ENCODE data around the gene HES5.

The HES5 gene

DNA sequence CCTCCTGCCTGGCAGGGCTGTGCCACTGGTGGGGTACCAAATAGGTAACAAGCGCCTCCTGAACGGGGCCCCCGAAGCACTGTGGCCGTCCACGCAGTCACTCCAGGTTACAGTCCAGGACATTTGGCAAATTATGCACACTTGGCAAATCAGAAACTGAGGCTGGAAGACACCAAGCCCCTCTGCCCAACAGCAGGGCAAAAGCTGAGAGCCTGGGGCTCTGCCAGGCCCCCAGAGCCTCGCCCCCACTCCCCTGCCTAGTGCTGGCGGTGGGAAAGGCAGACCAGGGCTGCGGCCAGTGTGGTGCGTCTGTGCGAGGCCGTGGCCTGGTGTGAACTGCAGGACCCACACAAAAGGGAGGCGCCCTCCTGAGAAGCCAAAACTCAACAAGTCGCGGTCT lies 13.1 kb downstream of the HES5 start:
- TF ChIP-seq CEBPB (IDR thresholded peaks at IDR 0.05), result no peak
- TF ChIP-seq TEAD4 (IDR thresholded peaks at IDR 0.05), result no peak
- no peak for TF ChIP-seq NFIC (IDR thresholded peaks at IDR 0.05)
- TF ChIP-seq RAD21 (IDR thresholded peaks at IDR 0.05; ENCODE audit: low read depth), result no peak
- TF ChIP-seq, protein P1, sequence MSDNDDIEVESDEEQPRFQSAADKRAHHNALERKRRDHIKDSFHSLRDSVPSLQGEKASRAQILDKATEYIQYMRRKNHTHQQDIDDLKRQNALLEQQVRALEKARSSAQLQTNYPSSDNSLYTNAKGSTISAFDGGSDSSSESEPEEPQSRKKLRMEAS (IDR thresholded peaks at IDR 0.05), result no peak
- TF ChIP-seq, protein P2, sequence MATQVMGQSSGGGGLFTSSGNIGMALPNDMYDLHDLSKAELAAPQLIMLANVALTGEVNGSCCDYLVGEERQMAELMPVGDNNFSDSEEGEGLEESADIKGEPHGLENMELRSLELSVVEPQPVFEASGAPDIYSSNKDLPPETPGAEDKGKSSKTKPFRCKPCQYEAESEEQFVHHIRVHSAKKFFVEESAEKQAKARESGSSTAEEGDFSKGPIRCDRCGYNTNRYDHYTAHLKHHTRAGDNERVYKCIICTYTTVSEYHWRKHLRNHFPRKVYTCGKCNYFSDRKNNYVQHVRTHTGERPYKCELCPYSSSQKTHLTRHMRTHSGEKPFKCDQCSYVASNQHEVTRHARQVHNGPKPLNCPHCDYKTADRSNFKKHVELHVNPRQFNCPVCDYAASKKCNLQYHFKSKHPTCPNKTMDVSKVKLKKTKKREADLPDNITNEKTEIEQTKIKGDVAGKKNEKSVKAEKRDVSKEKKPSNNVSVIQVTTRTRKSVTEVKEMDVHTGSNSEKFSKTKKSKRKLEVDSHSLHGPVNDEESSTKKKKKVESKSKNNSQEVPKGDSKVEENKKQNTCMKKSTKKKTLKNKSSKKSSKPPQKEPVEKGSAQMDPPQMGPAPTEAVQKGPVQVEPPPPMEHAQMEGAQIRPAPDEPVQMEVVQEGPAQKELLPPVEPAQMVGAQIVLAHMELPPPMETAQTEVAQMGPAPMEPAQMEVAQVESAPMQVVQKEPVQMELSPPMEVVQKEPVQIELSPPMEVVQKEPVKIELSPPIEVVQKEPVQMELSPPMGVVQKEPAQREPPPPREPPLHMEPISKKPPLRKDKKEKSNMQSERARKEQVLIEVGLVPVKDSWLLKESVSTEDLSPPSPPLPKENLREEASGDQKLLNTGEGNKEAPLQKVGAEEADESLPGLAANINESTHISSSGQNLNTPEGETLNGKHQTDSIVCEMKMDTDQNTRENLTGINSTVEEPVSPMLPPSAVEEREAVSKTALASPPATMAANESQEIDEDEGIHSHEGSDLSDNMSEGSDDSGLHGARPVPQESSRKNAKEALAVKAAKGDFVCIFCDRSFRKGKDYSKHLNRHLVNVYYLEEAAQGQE (IDR thresholded peaks at IDR 0.05; ENCODE audit: low read depth), result no peak
- no peak for TF ChIP-seq EGR1 (IDR thresholded peaks at IDR 0.05)
- no peak for TF ChIP-seq FOXM1 (IDR thresholded peaks at IDR 0.05; ENCODE audit: borderline replicate concordance, low read depth)
- TF ChIP-seq, protein P3, sequence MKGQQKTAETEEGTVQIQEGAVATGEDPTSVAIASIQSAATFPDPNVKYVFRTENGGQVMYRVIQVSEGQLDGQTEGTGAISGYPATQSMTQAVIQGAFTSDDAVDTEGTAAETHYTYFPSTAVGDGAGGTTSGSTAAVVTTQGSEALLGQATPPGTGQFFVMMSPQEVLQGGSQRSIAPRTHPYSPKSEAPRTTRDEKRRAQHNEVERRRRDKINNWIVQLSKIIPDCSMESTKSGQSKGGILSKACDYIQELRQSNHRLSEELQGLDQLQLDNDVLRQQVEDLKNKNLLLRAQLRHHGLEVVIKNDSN (IDR thresholded peaks at IDR 0.05), result no peak
- no peak for TF ChIP-seq TCF12 (IDR thresholded peaks at IDR 0.05; ENCODE audit: low read depth)
- no peak for TF ChIP-seq ZBTB7A (IDR thresholded peaks at IDR 0.05; ENCODE audit: low read depth)
- TF ChIP-seq YY1 (IDR thresholded peaks at IDR 0.05; ENCODE audit: low read depth), result no peak
- TF ChIP-seq EP300 (IDR thresholded peaks at IDR 0.05; ENCODE audit: borderline replicate concordance), result no peak
- no peak for TF ChIP-seq TAF1 (IDR thresholded peaks at IDR 0.05; ENCODE audit: low read depth)
- TF ChIP-seq CREB1 (IDR thresholded peaks at IDR 0.05; ENCODE audit: low read depth), result no peak

DNA sequence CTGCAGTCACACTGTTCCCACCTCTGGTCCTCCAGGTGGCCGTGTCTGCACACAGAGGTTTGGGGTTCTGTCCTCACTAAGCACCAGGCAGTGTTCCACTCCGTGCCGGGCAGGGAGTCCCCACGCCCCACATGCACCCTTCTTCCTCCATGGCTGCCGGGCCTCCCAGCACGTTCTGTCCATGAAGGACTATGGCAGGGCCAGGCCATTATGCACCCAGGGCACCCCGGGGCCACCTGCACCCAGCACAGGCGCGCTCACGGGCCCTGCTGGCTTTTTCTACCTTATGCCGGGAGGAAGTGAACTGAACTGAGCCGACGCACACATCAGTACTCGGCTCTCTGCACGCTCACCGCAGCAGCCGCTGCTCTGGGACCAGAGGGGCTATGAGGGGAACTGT lies 13.9 kb downstream of the HES5 start:
- TF ChIP-seq EGR1 (IDR thresholded peaks at IDR 0.05) (no peak), YY1 (IDR thresholded peaks at IDR 0.05; ENCODE audit: low read depth) (no peak), CEBPB (IDR thresholded peaks at IDR 0.05) (no peak), TEAD4 (IDR thresholded peaks at IDR 0.05) (no peak), TCF12 (IDR thresholded peaks at IDR 0.05; ENCODE audit: low read depth) (no peak), TAF1 (IDR thresholded peaks at IDR 0.05; ENCODE audit: low read depth) (no peak), NFIC (IDR thresholded peaks at IDR 0.05) (no peak), CREB1 (IDR thresholded peaks at IDR 0.05; ENCODE audit: low read depth) (no peak)
- TF ChIP-seq, protein P2 (IDR thresholded peaks at IDR 0.05; ENCODE audit: low read depth), result no peak
- TF ChIP-seq, protein P1 (IDR thresholded peaks at IDR 0.05), result no peak

DNA sequence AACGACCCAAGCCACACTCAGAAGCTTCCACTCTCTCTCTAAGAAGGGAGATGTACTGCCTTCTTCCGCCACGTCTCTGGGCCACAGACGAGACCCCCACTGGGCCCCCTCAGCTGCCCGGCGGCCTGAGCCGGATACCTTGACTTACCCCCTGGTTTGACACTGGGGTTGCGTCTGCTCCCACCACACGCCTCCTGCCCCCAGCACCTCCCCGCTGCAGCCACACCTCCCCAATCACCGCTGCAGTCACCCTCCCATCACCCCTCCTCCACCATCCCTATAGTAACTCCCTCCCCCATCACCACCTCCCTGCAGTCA lies 14.3 kb downstream of the HES5 start:
- TF ChIP-seq, protein P3 (IDR thresholded peaks at IDR 0.05), result no peak
- TF ChIP-seq, protein P2 (IDR thresholded peaks at IDR 0.05; ENCODE audit: low read depth), result no peak
- TF ChIP-seq EP300 (IDR thresholded peaks at IDR 0.05; ENCODE audit: borderline replicate concordance), result no peak
- TF ChIP-seq TCF12 (IDR thresholded peaks at IDR 0.05; ENCODE audit: low read depth), result no peak
- TF ChIP-seq CEBPB (IDR thresholded peaks at IDR 0.05), result no peak
- no peak for TF ChIP-seq CREB1 (IDR thresholded peaks at IDR 0.05; ENCODE audit: low read depth)
- TF ChIP-seq, protein P1 (IDR thresholded peaks at IDR 0.05), result no peak
- no peak for TF ChIP-seq ZBTB7A (IDR thresholded peaks at IDR 0.05; ENCODE audit: low read depth)
- no peak for TF ChIP-seq EGR1 (IDR thresholded peaks at IDR 0.05)
- TF ChIP-seq TAF1 (IDR thresholded peaks at IDR 0.05; ENCODE audit: low read depth), result no peak
- no peak for TF ChIP-seq FOXM1 (IDR thresholded peaks at IDR 0.05; ENCODE audit: borderline replicate concordance, low read depth)
- no peak for TF ChIP-seq RAD21 (IDR thresholded peaks at IDR 0.05; ENCODE audit: low read depth)
- TF ChIP-seq TEAD4 (IDR thresholded peaks at IDR 0.05), result no peak
- TF ChIP-seq NFIC (IDR thresholded peaks at IDR 0.05), result no peak
- no peak for TF ChIP-seq YY1 (IDR thresholded peaks at IDR 0.05; ENCODE audit: low read depth)
